K562 (cell line): ENCODE results near the gene RBM3. TPM values are rescaled to one million over a fixed set of nuclear protein-coding genes. Genes with fewer than 3 reads are reported as not detected.

Experiments
- ATAC-seq: fragments of 200-7000 bp; cut with Tn5 transposase; 3 replicates; pipeline ENCODE4 v1.9.1; 2020; ENCODE audit warnings: moderate library complexity
- BruUV-seq: library from RNA; stranded (reverse); fragments of 400-500 nt; replicated peaks from 2 replicates; lab custom pipeline; 2021; lab: Mats Ljungman, UMichigan
- CTCF ChIA-PET: fragments of 300-600 bp; formaldehyde crosslinking; extraction: SDS; loops from one replicate; lab custom pipeline; 2021; ENCODE audit warnings: low intra/inter-chr PET ratio; lab: Yijun Ruan, JAX
- POLR2A ChIA-PET: fragments of 300-600, 350-650 bp; sonication (Branson Sonifier 250); formaldehyde crosslinking; extraction: SDS; loops from one replicate; lab custom pipeline; 2021; ENCODE audit warnings: antibody characterized with exemption, inconsistent platforms; lab: Yijun Ruan, JAX
- DNase-seq, 4 experiments: peaks; one replicate each; pipeline versions ENCODE4 v3.0.0 to v3.0.0-alpha.2; 2011 to 2018; ENCODE audit warnings: low spot score in 3 of 4, mixed read lengths in 3 of 4; ENCODE audit errors: extremely low read depth in 1 of 4
- FAIRE-seq: peaks from 2 replicates; lab custom pipeline; 2011; peaks lifted over from hg19 to GRCh38; lab: Jason Lieb, UNC
- H2AFZ ChIP-seq: 2 replicates; pipeline ENCODE4 v1.6.0; 2011; ENCODE audit warnings: low read depth, low read length, control low read depth, inconsistent platforms
- H3K27ac ChIP-seq: fragments of 200-600 bp; 3 replicates; pipeline ENCODE4 v1.8.0; 2011; ENCODE audit warnings: low read depth, mild to moderate bottlenecking, control low read depth, inconsistent platforms, low read length, moderate library complexity, mixed read lengths; ENCODE audit errors: extremely low read depth
- H3K27me3 ChIP-seq, 2 experiments: fragments of 300-600 bp in 1 of 2; 2 replicates in 1 of 2; 3 replicates in 1 of 2; pipeline versions ENCODE4 v1.6.0 to v1.8.0; 2011; ENCODE audit warnings: inconsistent platforms in 2 of 2, low read length in 2 of 2, mild to moderate bottlenecking in 1 of 2, mixed read lengths in 1 of 2, moderate library complexity in 1 of 2; ENCODE audit not compliant: control insufficient read depth in 2 of 2, insufficient read depth in 2 of 2
- H3K36me3 ChIP-seq: fragments of 300-600 bp; 3 replicates; pipeline ENCODE4 v1.8.0; 2011; ENCODE audit warnings: mild to moderate bottlenecking, low read length, inconsistent platforms; ENCODE audit not compliant: control insufficient read depth, insufficient read depth
- H3K4me1 ChIP-seq, 2 experiments: fragments of 200-600 bp in 1 of 2; replicated peaks in 1 of 2; 2 replicates in 1 of 2; 3 replicates in 1 of 2; pipeline versions ENCODE4 v1.5.1 to v1.8.0; 2011; ENCODE audit warnings: inconsistent platforms in 2 of 2, low read length in 2 of 2, mild to moderate bottlenecking in 1 of 2, mixed read lengths in 1 of 2, moderate library complexity in 1 of 2; ENCODE audit not compliant: control insufficient read depth in 2 of 2, insufficient read depth in 2 of 2
- H3K4me2 ChIP-seq: 2 replicates; pipeline ENCODE4 v1.6.1; 2011; ENCODE audit warnings: low read length, control low read depth, inconsistent platforms, mixed read lengths; ENCODE audit not compliant: insufficient read depth
- H3K4me3 ChIP-seq: fragments of 200-600 bp; sonication (generic), shearing (Covaris generic); 2 replicates; pipeline ENCODE4 v1.5.1; 2016; ENCODE audit warnings: control low read depth, inconsistent platforms
- H3K79me2 ChIP-seq: fragments of 200-600 bp; 3 replicates; pipeline ENCODE4 v1.8.0; 2011; ENCODE audit warnings: low read length, inconsistent platforms; ENCODE audit not compliant: control insufficient read depth, insufficient read depth
- H3K9ac ChIP-seq, 2 experiments: 2 replicates each; pipeline versions ENCODE4 v1.6.0 to v1.6.1; 2011; ENCODE audit warnings: low read depth in 2 of 2, low read length in 2 of 2, control low read depth in 1 of 2, inconsistent platforms in 1 of 2, mild to moderate bottlenecking in 1 of 2, mixed read lengths in 1 of 2; ENCODE audit not compliant: insufficient read depth in 1 of 2
- H3K9me1 ChIP-seq: one replicate; pipeline ENCODE4 v1.6.0; 2011; ENCODE audit warnings: inconsistent platforms, mild to moderate bottlenecking, low read length, moderate library complexity; ENCODE audit not compliant: control insufficient read depth, insufficient read depth
- H3K9me3 ChIP-seq: replicated peaks from 2 replicates; pipeline ENCODE4 v1.5.1; 2011; ENCODE audit warnings: low read depth, low read length, inconsistent platforms; ENCODE audit not compliant: control insufficient read depth, insufficient read depth
- H4K20me1 ChIP-seq: replicated peaks from 2 replicates; pipeline ENCODE4 v1.6.1; 2011; ENCODE audit warnings: low read length, inconsistent platforms, mixed read lengths; ENCODE audit not compliant: control insufficient read depth, insufficient read depth
- HMG20A ChIP-seq: fragments of 450-650 bp; formaldehyde crosslinking; conservative IDR thresholded peaks from 2 replicates; pipeline ENCODE4 v1.4.0; 2020; ENCODE audit warnings: mild to moderate bottlenecking, mixed read lengths
- MAZ ChIP-seq, 2 experiments: fragments of 450-650 bp in 1 of 2; sonication (generic) in 1 of 2; formaldehyde crosslinking; IDR thresholded peaks in 1 of 2; conservative IDR thresholded peaks in 1 of 2; 2 replicates each; pipeline versions ENCODE4 v1.4.0 to v1.5.0; 2020; ENCODE audit warnings: mild to moderate bottlenecking in 1 of 2, missing genetic modification reagents in 1 of 2
- NR4A1 ChIP-seq, 2 experiments: fragments of 250-450 bp in 1 of 2; fragments of 450-650 bp in 1 of 2; sonication (Bioruptor Pico) in 1 of 2; IDR thresholded peaks; 2 replicates each; pipeline versions ENCODE4 v1.4.0 to v1.6.1; 2016 to 2020; ENCODE audit warnings: mild to moderate bottlenecking in 2 of 2, missing compliant biosample characterization in 1 of 2, missing genetic modification characterization in 1 of 2, moderate library complexity in 1 of 2
- NUFIP1 ChIP-seq: fragments of 450-650 bp; IDR thresholded peaks from 2 replicates; pipeline ENCODE4 v1.6.1; 2018; ENCODE audit not compliant: partially characterized antibody
- THRAP3 ChIP-seq: fragments of 450-650 bp; IDR thresholded peaks from 2 replicates; pipeline ENCODE4 v1.6.1; 2016; ENCODE audit warnings: mild to moderate bottlenecking, inconsistent platforms, borderline replicate concordance
- ZEB2 ChIP-seq: fragments of 450-650 bp; IDR thresholded peaks from 2 replicates; pipeline ENCODE4 v1.6.1; 2016
- ZFPM2 ChIP-seq: fragments of 250-450 bp; sonication (Bioruptor Pico); IDR thresholded peaks from 2 replicates; pipeline ENCODE4 v1.5.1; 2022; ENCODE audit warnings: mild to moderate bottlenecking
- WGBS: fragments of 100-300 bp; shearing (Covaris generic); methylation state at CpG from one replicate; pipeline ENCODE4 v1.1.6; 2016; ENCODE audit warnings: low coverage, mixed read lengths; ENCODE audit not compliant: insufficient coverage; ENCODE audit errors: missing lambda C conversion rate; 5-methylcytosine and 5-hydroxymethylcytosine counted together
- in situ Hi-C: fragments of 300-500 bp; cut with MboI; formaldehyde crosslinking; loops from 4 replicates; pipeline ENCODE4 v1.15.0; 2018; ENCODE audit warnings: inconsistent platforms, mixed read lengths
- intact Hi-C: fragments of 100-400 bp; cut with micrococcal nuclease; formaldehyde crosslinking; loops from 2 replicates; pipeline ENCODE4 v1.14.2; 2022
- polyA plus RNA-seq, 8 experiments: library from polyadenylated mRNA; depleted of rRNA in 4 of 8; stranded (reverse) in 5 of 8; unstranded in 3 of 8; fragments of >200 nt; fragmentation: Nextera tagmentation in 2 of 8; fragmentation: Illumina TruSeq in 1 of 8; extraction: Ambion mirVana in 2 of 8; extraction: Trizol in 1 of 8; gene quantifications; 2 replicates each; pipeline versions ENCODE4 v1.2.1 to v1.2.3, GENCODE V29; 2011 to 2014; ENCODE audit warnings: inconsistent platforms in 1 of 8, missing spikeins in 1 of 8
- total RNA-seq, 7 experiments: library from RNA; depleted of rRNA in 6 of 7; stranded (reverse); fragments of >200 nt in 6 of 7; fragmentation: Illumina TruSeq in 2 of 7; extraction: Trizol in 2 of 7; gene quantifications; 2 replicates each; pipeline versions ENCODE4 v1.2.1 to v1.2.3, GENCODE V29; 2011 to 2021; ENCODE audit warnings: low replicate concordance in 1 of 7
- TF ChIP-seq, protein P1 (sequence below), 2 experiments: fragments of 450-650 bp; IDR thresholded peaks; 2 replicates each; pipeline ENCODE4 v1.6.1; 2018; ENCODE audit warnings: mild to moderate bottlenecking in 2 of 2, low read depth in 1 of 2; ENCODE audit not compliant: partially characterized antibody in 2 of 2
- TF ChIP-seq, protein P2 (sequence below): fragments of 450-650 bp; formaldehyde crosslinking; IDR thresholded peaks from 2 replicates; pipeline ENCODE4 v1.4.0; 2020; ENCODE audit warnings: mild to moderate bottlenecking, moderate library complexity

The RBM3 gene
- total and polyA plus RNA-seq, 9 of the 15 experiments (the other 6 are each of a cell fraction or from before 2014, with no cell fraction given) = 70.3 to 272 (median 209) TPM

DNA sequence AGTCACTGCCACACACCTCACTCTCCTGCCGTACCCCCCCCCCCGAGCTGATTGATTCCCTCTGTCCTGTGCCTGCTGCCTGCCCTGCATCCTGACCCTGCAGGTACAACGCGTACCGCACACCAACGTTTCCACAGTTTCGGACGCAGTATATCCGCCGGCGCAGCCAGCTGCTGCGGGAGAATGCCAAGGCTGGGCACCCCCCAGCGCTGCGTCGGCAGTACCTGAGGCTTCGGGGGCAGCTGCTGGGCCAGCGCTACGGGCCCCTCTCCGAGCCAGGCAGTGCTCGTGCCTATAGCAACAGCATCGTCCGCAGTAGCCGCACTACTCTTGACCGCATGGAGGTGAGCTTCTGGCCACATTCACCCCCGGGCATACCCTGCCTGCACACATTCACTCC, 24.3 kb downstream of the RBM3 start (continued):
- TF ChIP-seq, protein P1, sequence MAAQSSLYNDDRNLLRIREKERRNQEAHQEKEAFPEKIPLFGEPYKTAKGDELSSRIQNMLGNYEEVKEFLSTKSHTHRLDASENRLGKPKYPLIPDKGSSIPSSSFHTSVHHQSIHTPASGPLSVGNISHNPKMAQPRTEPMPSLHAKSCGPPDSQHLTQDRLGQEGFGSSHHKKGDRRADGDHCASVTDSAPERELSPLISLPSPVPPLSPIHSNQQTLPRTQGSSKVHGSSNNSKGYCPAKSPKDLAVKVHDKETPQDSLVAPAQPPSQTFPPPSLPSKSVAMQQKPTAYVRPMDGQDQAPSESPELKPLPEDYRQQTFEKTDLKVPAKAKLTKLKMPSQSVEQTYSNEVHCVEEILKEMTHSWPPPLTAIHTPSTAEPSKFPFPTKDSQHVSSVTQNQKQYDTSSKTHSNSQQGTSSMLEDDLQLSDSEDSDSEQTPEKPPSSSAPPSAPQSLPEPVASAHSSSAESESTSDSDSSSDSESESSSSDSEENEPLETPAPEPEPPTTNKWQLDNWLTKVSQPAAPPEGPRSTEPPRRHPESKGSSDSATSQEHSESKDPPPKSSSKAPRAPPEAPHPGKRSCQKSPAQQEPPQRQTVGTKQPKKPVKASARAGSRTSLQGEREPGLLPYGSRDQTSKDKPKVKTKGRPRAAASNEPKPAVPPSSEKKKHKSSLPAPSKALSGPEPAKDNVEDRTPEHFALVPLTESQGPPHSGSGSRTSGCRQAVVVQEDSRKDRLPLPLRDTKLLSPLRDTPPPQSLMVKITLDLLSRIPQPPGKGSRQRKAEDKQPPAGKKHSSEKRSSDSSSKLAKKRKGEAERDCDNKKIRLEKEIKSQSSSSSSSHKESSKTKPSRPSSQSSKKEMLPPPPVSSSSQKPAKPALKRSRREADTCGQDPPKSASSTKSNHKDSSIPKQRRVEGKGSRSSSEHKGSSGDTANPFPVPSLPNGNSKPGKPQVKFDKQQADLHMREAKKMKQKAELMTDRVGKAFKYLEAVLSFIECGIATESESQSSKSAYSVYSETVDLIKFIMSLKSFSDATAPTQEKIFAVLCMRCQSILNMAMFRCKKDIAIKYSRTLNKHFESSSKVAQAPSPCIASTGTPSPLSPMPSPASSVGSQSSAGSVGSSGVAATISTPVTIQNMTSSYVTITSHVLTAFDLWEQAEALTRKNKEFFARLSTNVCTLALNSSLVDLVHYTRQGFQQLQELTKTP (IDR thresholded peaks at IDR 0.05; ENCODE audit: low read depth in 1 of 2, partially characterized antibody in 2 of 2) = no peak
- TF ChIP-seq ZFPM2 (CRISPR knock-in tag) = no peak

DNA sequence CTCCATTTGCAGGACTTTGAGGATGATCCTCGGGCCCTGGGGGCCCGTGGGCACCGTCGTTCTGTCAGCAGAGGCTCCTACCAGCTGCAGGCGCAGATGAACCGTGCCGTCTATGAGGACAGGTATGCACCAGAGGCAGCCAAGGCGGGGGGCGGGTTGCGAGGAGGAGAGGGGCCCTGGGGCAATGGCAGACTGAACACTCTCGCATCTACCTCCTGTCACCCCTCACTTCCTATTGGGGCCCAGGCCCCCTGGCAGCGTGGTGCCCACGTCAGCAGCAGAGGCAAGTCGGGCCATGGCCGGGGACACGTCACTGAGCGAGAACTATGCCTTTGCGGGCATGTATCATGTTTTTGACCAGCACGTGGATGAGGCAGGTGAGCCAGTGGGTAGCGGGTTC, 25.1 kb downstream of the RBM3 start:
- ATAC-seq = no peak
- Histone ChIP-seq H3K79me2 (peaks cover 12% of the 10 kb centered on the region), H3K4me2 (no peak overlapping the region), H3K9me1 (no peaks in the 10 kb centered on the region), H3K4me1 (peaks cover 5 to 36% of the 10 kb centered on the region in 2 experiments; a peak in 3 of 5 replicates), H3K9me3 (no peaks in the 10 kb centered on the region), H2AFZ (no peak overlapping the region), H3K27ac (no peak overlapping the region), H4K20me1 (no peaks in the 10 kb centered on the region), H3K36me3 (peaks cover 41% of the 10 kb centered on the region; the same call in 2 of the 3 replicates), H3K9ac (0 out of 4 replicates have a peak overlapping the region, but pooled peaks of 1 of the 2 experiments have one; percentile 13), H3K27me3 (no peaks in the 10 kb centered on the region), H3K4me3 (no peak overlapping the region)
- intact Hi-C loops = loop anchor here (5.0 kb wide), 1 partner anchor 78 kb away; no protein-coding TSS in a partner anchor
- TF ChIP-seq HMG20A (CRISPR knock-in tag) (no peak), MAZ (CRISPR knock-in tag; conservative IDR thresholded peaks at IDR 0.05 in 1 of 2, IDR thresholded peaks at IDR 0.05 in 1 of 2) (no peak), THRAP3 (no peak), ZEB2 (no peak), NR4A1 (CRISPR knock-in tag; IDR thresholded peaks at IDR 0.05) (no peak), NR4A1 (tag; IDR thresholded peaks at IDR 0.05) (no peak), NUFIP1 (no peak)
- TF ChIP-seq, protein P2, sequence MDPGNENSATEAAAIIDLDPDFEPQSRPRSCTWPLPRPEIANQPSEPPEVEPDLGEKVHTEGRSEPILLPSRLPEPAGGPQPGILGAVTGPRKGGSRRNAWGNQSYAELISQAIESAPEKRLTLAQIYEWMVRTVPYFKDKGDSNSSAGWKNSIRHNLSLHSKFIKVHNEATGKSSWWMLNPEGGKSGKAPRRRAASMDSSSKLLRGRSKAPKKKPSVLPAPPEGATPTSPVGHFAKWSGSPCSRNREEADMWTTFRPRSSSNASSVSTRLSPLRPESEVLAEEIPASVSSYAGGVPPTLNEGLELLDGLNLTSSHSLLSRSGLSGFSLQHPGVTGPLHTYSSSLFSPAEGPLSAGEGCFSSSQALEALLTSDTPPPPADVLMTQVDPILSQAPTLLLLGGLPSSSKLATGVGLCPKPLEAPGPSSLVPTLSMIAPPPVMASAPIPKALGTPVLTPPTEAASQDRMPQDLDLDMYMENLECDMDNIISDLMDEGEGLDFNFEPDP (CRISPR knock-in tag) = no peak
- FAIRE-seq = no peak
- no peak for DNase-seq
- POLR2A ChIA-PET = interaction anchor here (0.6 kb wide), 1 partner anchor 16 kb away, joined by 3 read pairs; no protein-coding TSS in a partner anchor
- no TSS peak for BruUV-seq
- in situ Hi-C loops = no loop called here
- WGBS = 95% methylated on average over 7 of the region's 20 CpGs
- CTCF ChIA-PET = no interaction called here
